Measurements from ENCODE around the gene VDAC1.

The VDAC1 gene

DNA sequence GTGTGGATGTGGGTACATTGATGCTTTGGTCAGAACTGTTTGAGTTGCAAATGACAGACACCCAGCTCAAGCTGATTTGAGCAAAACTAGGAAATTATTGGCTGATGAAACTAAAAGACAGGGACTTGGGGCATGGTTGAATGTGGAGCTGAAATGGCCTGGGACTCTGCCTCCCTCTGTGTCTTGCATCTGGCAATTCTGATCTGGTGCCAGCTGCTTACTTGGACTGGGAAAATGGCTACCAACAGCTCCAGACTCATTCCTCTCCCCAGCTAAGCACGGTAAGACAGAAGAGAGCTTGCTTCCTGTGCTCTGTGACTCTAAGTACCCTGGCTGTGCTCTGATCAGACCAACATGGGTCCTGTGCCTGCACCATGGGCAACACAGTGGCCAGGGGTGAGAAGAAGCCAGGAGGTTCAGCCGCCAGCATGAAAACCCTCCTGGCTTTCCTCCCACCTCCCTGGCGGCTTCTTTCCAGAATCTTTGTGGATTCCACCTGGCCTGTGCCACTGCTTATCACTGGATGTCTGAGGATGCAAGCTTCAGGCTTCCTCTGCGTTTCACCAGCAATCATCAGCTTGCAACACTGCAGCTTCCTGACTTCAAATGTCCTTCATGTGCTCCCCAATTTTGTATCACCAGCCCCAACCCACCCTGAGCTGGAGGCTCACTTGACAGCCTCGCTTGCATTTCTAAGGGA lies 80.4 kb downstream of the VDAC1 start:
- no peak for FAIRE-seq

DNA sequence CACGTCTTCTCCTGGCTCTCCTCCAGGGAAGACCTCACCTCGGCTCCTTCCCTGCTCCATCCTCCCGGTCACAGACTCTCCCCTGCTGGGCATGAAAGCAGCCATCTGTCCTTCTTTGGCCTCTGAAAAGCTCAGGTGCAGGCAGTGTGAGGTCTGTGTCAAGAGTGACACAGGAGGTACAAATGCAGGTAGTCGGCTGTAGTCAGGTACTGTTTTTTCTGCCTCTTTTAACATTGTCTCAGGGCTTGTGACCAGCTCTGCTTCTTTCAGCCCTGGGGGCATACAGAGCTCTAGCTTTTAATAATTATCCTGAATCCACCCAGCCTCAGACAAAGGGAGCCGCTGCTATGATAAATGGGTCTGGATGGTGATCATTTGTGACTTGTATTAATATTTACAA lies 82.8 kb downstream of the VDAC1 start:
- no peak for FAIRE-seq

Data from colon (tissue), 2 donors.